NT2/D1 (cell line): ENCODE results near the gene PLCL1.

Experiments
- SUZ12 ChIP-seq: IDR thresholded peaks from 2 replicates; pipeline ENCODE4 v1.6.1; 2011; ENCODE audit not compliant: insufficient read length, insufficient read depth; ENCODE audit errors: extremely low read depth
- YY1 ChIP-seq: IDR thresholded peaks from 2 replicates; pipeline ENCODE4 v1.6.1; 2011; ENCODE audit not compliant: insufficient read length, insufficient read depth
- ZNF274 ChIP-seq: IDR thresholded peaks from 2 replicates; pipeline ENCODE4 v1.6.1; 2011; ENCODE audit warnings: mild to moderate bottlenecking, low read depth, low read length

DNA sequence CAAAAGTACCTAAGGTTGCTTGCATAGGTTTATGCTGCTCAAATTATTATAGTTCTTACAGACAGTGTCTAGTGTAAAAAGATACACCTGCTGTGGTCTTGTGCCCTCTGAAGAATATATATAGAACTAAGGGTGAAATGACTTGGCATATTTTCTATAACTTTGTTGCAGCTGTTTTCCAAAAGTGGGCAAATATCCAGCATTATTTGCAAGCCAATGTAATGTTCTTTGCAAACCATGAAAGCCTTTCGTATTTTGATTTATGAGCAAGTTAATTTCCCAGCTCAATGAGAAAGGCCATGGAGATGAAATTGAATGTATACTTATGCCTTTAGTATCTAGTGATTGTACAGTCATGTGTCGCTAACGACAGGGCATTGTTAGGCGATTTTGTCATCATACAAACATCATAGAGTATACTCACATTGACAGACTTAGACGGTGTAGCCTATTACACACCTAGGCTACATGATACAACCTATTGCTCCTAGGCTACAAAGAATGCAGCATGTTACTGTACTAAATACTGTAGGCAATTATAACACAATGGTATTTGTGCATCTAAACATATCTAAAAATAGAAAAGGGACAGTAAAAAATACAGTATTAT, 116.3 kb downstream of the PLCL1 start:
- TF ChIP-seq SUZ12: no peak
- no peak for TF ChIP-seq YY1
- no peak for TF ChIP-seq ZNF274
